ENCODE measurements around the gene MAPK1IP1L. TPM values are rescaled to one million over a fixed set of nuclear protein-coding genes. Genes with fewer than 3 reads are reported as not detected.

Gene MAPK1IP1L
- total RNA-seq, 1 donor from 2014 or later: 68.2 TPM

- Histone ChIP-seq H3K4me1 (peaks cover 77% of the 10 kb centered on the region), H3K36me3 (no peaks in the 10 kb centered on the region), H3K27ac (replicated peaks) (peak overlapping the region; percentile 95), H3K27me3 (ENCODE audit: low read depth) (no peaks in the 10 kb centered on the region), H3K4me3 (no peak overlapping the region), H3K9me3 (replicated peaks) (no peaks in the 10 kb centered on the region)
- no peak for DNase-seq
- intact Hi-C loops (cut with micrococcal nuclease): no loop called here
- no peak for TF ChIP-seq CTCF (IDR thresholded peaks at IDR 0.05; ENCODE audit: borderline replicate concordance)
These were observed 54.5 kb downstream of the MAPK1IP1L start for GRCh38 chr14:55105991-55106390.

GRCh38 chr14:55107766-55108554 is 56.5 kb downstream of the MAPK1IP1L start:
- no peak for TF ChIP-seq CTCF (IDR thresholded peaks at IDR 0.05; ENCODE audit: borderline replicate concordance)
- H3K27ac ChIP-seq (replicated peaks): peak overlapping the region; percentile 95
- no peaks in the 10 kb centered on the region for H3K36me3 ChIP-seq
- intact Hi-C loops (cut with micrococcal nuclease): no loop called here
- no peaks in the 10 kb centered on the region for H3K27me3 ChIP-seq (ENCODE audit: low read depth)
- no peaks in the 10 kb centered on the region for H3K9me3 ChIP-seq (replicated peaks)
- peak overlapping the region; percentile 29 for H3K4me3 ChIP-seq
- peak; percentile 90 for DNase-seq
- peaks cover 58% of the 10 kb centered on the region for H3K4me1 ChIP-seq

- no peak for TF ChIP-seq CTCF (IDR thresholded peaks at IDR 0.05; ENCODE audit: borderline replicate concordance)
- H3K9me3 ChIP-seq (replicated peaks): no peaks in the 10 kb centered on the region
- no peak overlapping the region for H3K4me3 ChIP-seq
- H3K36me3 ChIP-seq: no peaks in the 10 kb centered on the region
- peaks cover 43% of the 10 kb centered on the region for H3K4me1 ChIP-seq
- DNase-seq: no peak
- intact Hi-C loops (cut with micrococcal nuclease): no loop called here
- no peaks in the 10 kb centered on the region for H3K27me3 ChIP-seq (ENCODE audit: low read depth)
- H3K27ac ChIP-seq (replicated peaks): no peak overlapping the region
These were observed 58.4 kb downstream of the MAPK1IP1L start for GRCh38 chr14:55109836-55110235.

GRCh38 chr14:55111122-55111708 is 59.8 kb downstream of the MAPK1IP1L start:
- Histone ChIP-seq H3K4me3 (no peak overlapping the region), H3K36me3 (no peaks in the 10 kb centered on the region), H3K27me3 (ENCODE audit: low read depth) (no peaks in the 10 kb centered on the region), H3K4me1 (peaks cover 43% of the 10 kb centered on the region), H3K27ac (replicated peaks) (no peak overlapping the region), H3K9me3 (replicated peaks) (no peaks in the 10 kb centered on the region)
- TF ChIP-seq CTCF (IDR thresholded peaks at IDR 0.05; ENCODE audit: borderline replicate concordance): no peak
- no peak for DNase-seq
- intact Hi-C loops (cut with micrococcal nuclease): no loop called here

- no peak for DNase-seq
- Histone ChIP-seq H3K4me3 (no peak overlapping the region), H3K27ac (replicated peaks) (no peak overlapping the region), H3K36me3 (no peaks in the 10 kb centered on the region), H3K4me1 (peaks cover 52% of the 10 kb centered on the region), H3K9me3 (replicated peaks) (no peaks in the 10 kb centered on the region), H3K27me3 (ENCODE audit: low read depth) (no peaks in the 10 kb centered on the region)
- intact Hi-C loops (cut with micrococcal nuclease): no loop called here
- TF ChIP-seq CTCF (IDR thresholded peaks at IDR 0.05; ENCODE audit: borderline replicate concordance): no peak
These were observed 63.3 kb downstream of the MAPK1IP1L start for GRCh38 chr14:55114720-55115119.

Data from left ventricle myocardium inferior (tissue), 1 donor.